Testis (tissue), 2 donors: ENCODE data around the gene SCAP.

Experiments used
- POLR2A ChIP-seq: fragments of 450-650 bp; IDR thresholded peaks from one replicate; pipeline ENCODE4 v1.6.1; 2017; ENCODE audit warnings: antibody characterized with exemption, mild to moderate bottlenecking, moderate library complexity
- TF ChIP-seq, protein P1 (sequence below), 3 experiments: fragments of 450-650 bp in 2 of 3; fragments of 200-600 bp in 1 of 3; sonication (generic) in 1 of 3; IDR thresholded peaks; one replicate each; pipeline ENCODE4 v1.5.1; 2016 to 2019; ENCODE audit warnings: antibody characterized with exemption in 3 of 3, mild to moderate bottlenecking in 2 of 3, moderate library complexity in 1 of 3

- TF ChIP-seq, protein P1, sequence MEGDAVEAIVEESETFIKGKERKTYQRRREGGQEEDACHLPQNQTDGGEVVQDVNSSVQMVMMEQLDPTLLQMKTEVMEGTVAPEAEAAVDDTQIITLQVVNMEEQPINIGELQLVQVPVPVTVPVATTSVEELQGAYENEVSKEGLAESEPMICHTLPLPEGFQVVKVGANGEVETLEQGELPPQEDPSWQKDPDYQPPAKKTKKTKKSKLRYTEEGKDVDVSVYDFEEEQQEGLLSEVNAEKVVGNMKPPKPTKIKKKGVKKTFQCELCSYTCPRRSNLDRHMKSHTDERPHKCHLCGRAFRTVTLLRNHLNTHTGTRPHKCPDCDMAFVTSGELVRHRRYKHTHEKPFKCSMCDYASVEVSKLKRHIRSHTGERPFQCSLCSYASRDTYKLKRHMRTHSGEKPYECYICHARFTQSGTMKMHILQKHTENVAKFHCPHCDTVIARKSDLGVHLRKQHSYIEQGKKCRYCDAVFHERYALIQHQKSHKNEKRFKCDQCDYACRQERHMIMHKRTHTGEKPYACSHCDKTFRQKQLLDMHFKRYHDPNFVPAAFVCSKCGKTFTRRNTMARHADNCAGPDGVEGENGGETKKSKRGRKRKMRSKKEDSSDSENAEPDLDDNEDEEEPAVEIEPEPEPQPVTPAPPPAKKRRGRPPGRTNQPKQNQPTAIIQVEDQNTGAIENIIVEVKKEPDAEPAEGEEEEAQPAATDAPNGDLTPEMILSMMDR (IDR thresholded peaks at IDR 0.05): peak; percentile 80 to 97 (median 95)
- no peak for TF ChIP-seq POLR2A
These were observed 46.6 kb upstream of the SCAP start for GRCh38 chr3:47522082-47522987.
